ENCODE data around the gene MLLT10.

MLLT10 gene

GRCh38 chr10:21492421-21492820 lies 41.6 kb upstream of the MLLT10 start:
- TF ChIP-seq CTCF (conservative IDR thresholded peaks at IDR 0.05; ENCODE audit: low read depth, low read length), result no peak

GRCh38 chr10:21493784-21494183 lies 40.2 kb upstream of the MLLT10 start:
- DNase-seq (ENCODE audit: low read depth), result no peak
- H3K4me3 ChIP-seq (ENCODE audit: low read depth, low read length), result no peak overlapping the region
- TF ChIP-seq CTCF (conservative IDR thresholded peaks at IDR 0.05; ENCODE audit: low read depth, low read length), result no peak

More at GRCh38 chr10:21492421-21492820, 41.6 kb upstream of the MLLT10 start:
- no peak for DNase-seq (ENCODE audit: low read depth)
- H3K4me3 ChIP-seq (ENCODE audit: low read depth, low read length), result no peak overlapping the region

- H3K4me3 ChIP-seq (ENCODE audit: low read depth, low read length), result peak overlapping the region; percentile 62
- no peak for TF ChIP-seq CTCF (conservative IDR thresholded peaks at IDR 0.05; ENCODE audit: low read depth, low read length)
- DNase-seq (ENCODE audit: low read depth), result peak; percentile 65
These were observed 39.6 kb upstream of the MLLT10 start for GRCh38 chr10:21494191-21495001.

- TF ChIP-seq CTCF (conservative IDR thresholded peaks at IDR 0.05; ENCODE audit: low read depth, low read length), result peak; percentile 34
- peak overlapping the region; percentile 62 for H3K4me3 ChIP-seq (ENCODE audit: low read depth, low read length)
- DNase-seq (ENCODE audit: low read depth), result no peak
These were observed 38.9 kb upstream of the MLLT10 start for GRCh38 chr10:21495002-21495751.

GRCh38 chr10:21495752-21496342 lies 38.2 kb upstream of the MLLT10 start:
- peak; percentile 67 for TF ChIP-seq CTCF (conservative IDR thresholded peaks at IDR 0.05; ENCODE audit: low read depth, low read length)
- DNase-seq (ENCODE audit: low read depth), result peak; percentile 86
- peak overlapping the region; percentile 62 for H3K4me3 ChIP-seq (ENCODE audit: low read depth, low read length)

GRCh38 chr10:21496343-21497176 lies 37.5 kb upstream of the MLLT10 start:
- peak overlapping the region; percentile 62 for H3K4me3 ChIP-seq (ENCODE audit: low read depth, low read length)
- peak; percentile 40 for TF ChIP-seq CTCF (conservative IDR thresholded peaks at IDR 0.05; ENCODE audit: low read depth, low read length)
- no peak for DNase-seq (ENCODE audit: low read depth)

Data from choroid plexus epithelial cell (primary cell).